ENCODE measurements around the gene PDZRN4.
A peak's percentile ranks its signal among the peaks of the same experiment; 100 is the strongest.
"Not testable (repeated sequence)": the region's sequence is repeated elsewhere in the genome, so short reads cannot be mapped to it uniquely, and the experiment has no call there.

PDZRN4 gene

GRCh38 chr12:41174602-41175001 is 13.5 kb upstream of the PDZRN4 start:
- no peak for DNase-seq (ENCODE audit: low read depth)
- no peak for TF ChIP-seq CTCF (conservative IDR thresholded peaks at IDR 0.05; ENCODE audit: low read depth, low read length)
- no peak overlapping the region for H3K4me3 ChIP-seq (ENCODE audit: low read depth, low read length)

- DNase-seq (ENCODE audit: low read depth); H3K4me3 ChIP-seq (ENCODE audit: low read depth, low read length): not testable (repeated sequence)
Measured at GRCh38 chr12:41179507-41179906, 8.6 kb upstream of the PDZRN4 start.

- no peak for TF ChIP-seq CTCF (conservative IDR thresholded peaks at IDR 0.05; ENCODE audit: low read depth, low read length)
- no peak for DNase-seq (ENCODE audit: low read depth)
- no peak overlapping the region for H3K4me3 ChIP-seq (ENCODE audit: low read depth, low read length)
Measured at GRCh38 chr12:41184864-41185263, 3.3 kb upstream of the PDZRN4 start.

- TF ChIP-seq CTCF (conservative IDR thresholded peaks at IDR 0.05; ENCODE audit: low read depth, low read length): no peak
- DNase-seq (ENCODE audit: low read depth): no peak
- H3K4me3 ChIP-seq (ENCODE audit: low read depth, low read length): no peak overlapping the region
Measured at GRCh38 chr12:41186026-41186425, 2.1 kb upstream of the PDZRN4 start.

GRCh38 chr12:41188841-41189394 is 798 bp downstream of the PDZRN4 start:
- TF ChIP-seq CTCF (conservative IDR thresholded peaks at IDR 0.05; ENCODE audit: low read depth, low read length): no peak
- H3K4me3 ChIP-seq (ENCODE audit: low read depth, low read length): no peak overlapping the region
- no peak for DNase-seq (ENCODE audit: low read depth)

- H3K4me3 ChIP-seq (ENCODE audit: low read depth, low read length): no peak overlapping the region
- DNase-seq (ENCODE audit: low read depth): no peak
- TF ChIP-seq CTCF (conservative IDR thresholded peaks at IDR 0.05; ENCODE audit: low read depth, low read length): no peak
Measured at GRCh38 chr12:41189395-41190251, 1.5 kb downstream of the PDZRN4 start.

GRCh38 chr12:41190338-41190737 is 2.2 kb downstream of the PDZRN4 start:
- TF ChIP-seq CTCF (conservative IDR thresholded peaks at IDR 0.05; ENCODE audit: low read depth, low read length): peak; percentile 51
- DNase-seq (ENCODE audit: low read depth): peak; percentile 25
- no peak overlapping the region for H3K4me3 ChIP-seq (ENCODE audit: low read depth, low read length)

GRCh38 chr12:41191549-41191948 is 3.4 kb downstream of the PDZRN4 start:
- not testable (repeated sequence) for H3K4me3 ChIP-seq (ENCODE audit: low read depth, low read length); DNase-seq (ENCODE audit: low read depth)
